Activated naive CD8-positive, alpha-beta T cell treated with anti-CD3 and anti-CD28 coated beads for 36 hours (primary cell): ENCODE measurements around the gene ZBTB16. TPM values are rescaled to one million over a fixed set of nuclear protein-coding genes. Genes with fewer than 3 reads are reported as not detected.

Source experiments
- DNase-seq: peaks from one replicate; pipeline ENCODE4 v3.0.0; 2021
- H3K27ac Mint-ChIP-seq: one replicate; pipeline ENCODE4 v1.8.0; 2022; ENCODE audit warnings: mild to moderate bottlenecking, moderate library complexity, mixed read lengths
- H3K27me3 Mint-ChIP-seq: one replicate; pipeline ENCODE4 v1.8.0; 2022; ENCODE audit warnings: mild to moderate bottlenecking, mixed read lengths
- H3K36me3 Mint-ChIP-seq: one replicate; pipeline ENCODE4 v1.8.0; 2021; ENCODE audit warnings: mild to moderate bottlenecking, mixed read lengths
- H3K4me1 Mint-ChIP-seq: one replicate; pipeline ENCODE4 v1.8.0; 2021; ENCODE audit warnings: mixed read lengths
- H3K4me3 Mint-ChIP-seq: one replicate; pipeline ENCODE4 v1.8.0; 2022; ENCODE audit warnings: mild to moderate bottlenecking, moderate library complexity, mixed read lengths
- H3K9me3 Mint-ChIP-seq: one replicate; pipeline ENCODE4 v1.8.0; 2022; ENCODE audit warnings: mixed read lengths
- total RNA-seq, 2 experiments: library from RNA; stranded (reverse); gene quantifications; one replicate each; pipeline ENCODE4 v1.2.3, GENCODE V29; 2021

ZBTB16 gene
- total RNA-seq, 2 experiments from 2014 or later = 1.7 to 2.1 TPM

- no peak overlapping the region for H3K4me3 Mint-ChIP-seq
- no peaks in the 10 kb centered on the region for H3K36me3 Mint-ChIP-seq
- H3K4me1 Mint-ChIP-seq = peaks cover 65% of the 10 kb centered on the region
- no peak overlapping the region for H3K27ac Mint-ChIP-seq
- no peak for DNase-seq
- H3K9me3 Mint-ChIP-seq = no peaks in the 10 kb centered on the region
- H3K27me3 Mint-ChIP-seq = no peaks in the 10 kb centered on the region
Observed at GRCh38 chr11:114158886-114159285, 99.4 kb downstream of the ZBTB16 start.

DNA sequence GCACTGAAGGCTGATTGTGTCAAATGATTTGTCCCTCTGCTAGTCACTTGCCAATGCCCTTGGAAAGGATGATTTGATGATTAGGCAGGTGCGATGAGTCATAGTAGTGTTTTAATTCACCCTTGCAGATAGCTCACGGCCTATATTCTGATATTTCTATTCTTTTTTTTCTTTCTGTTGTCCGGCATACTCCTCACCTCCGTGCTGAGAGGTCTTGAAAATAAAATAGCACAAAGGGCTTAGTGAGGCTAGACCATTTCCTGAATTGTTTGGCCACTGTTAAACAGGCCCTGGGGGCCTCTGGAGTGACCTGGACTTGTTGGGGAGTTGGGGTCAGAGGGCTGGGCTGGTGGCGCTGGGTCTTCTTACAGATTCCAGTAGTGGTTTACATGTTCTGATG lies 99.8 kb downstream of the ZBTB16 start:
- Mint-ChIP-seq H3K27me3 (no peaks in the 10 kb centered on the region), H3K4me1 (peaks cover 67% of the 10 kb centered on the region), H3K27ac (peak overlapping the region; percentile 80), H3K4me3 (peak overlapping the region; percentile 0), H3K36me3 (no peaks in the 10 kb centered on the region), H3K9me3 (no peaks in the 10 kb centered on the region)
- no peak for DNase-seq

DNA sequence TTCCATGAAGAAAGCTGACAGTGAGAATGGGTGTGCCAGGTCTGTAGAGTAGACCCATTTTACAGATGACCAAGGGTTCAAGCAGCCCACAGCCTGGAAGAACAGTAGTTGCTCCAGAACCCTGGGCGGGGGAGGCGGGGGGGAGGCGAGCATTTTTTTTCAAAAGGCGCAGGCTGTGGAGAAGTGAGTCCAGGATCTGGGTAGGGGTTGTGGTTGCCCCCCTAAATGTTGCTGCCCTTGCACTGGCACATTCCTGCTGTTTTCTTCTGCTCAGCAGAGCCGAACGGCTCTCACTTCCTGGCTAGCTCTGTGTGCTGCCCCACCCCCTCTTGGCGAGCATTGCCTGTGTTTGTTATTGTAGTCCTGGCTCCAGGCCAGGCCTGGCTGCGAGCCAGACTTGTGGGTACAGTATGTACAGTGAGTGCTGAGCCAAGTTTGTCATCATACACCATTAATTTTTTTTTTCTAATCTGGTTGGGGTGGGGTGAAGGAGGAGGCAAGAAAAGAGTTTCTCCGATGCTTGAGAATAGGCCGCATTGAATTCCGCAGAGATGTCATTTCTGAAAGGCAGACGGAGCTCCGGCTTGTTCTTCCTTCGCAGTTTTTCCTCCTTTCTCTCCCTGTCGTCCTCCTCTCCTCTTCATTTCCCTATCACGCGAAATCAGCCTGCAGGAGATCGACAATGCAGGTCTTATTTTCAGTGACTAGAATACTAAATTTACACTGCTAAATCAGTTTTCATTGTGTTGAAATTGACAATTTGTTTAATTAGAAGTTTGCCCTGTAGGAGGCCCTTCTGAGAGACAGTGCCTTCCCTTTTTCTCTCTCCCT lies 100.5 kb downstream of the ZBTB16 start:
- Mint-ChIP-seq H3K4me1 (peaks cover 66% of the 10 kb centered on the region), H3K9me3 (no peaks in the 10 kb centered on the region), H3K4me3 (peak overlapping the region; percentile 33), H3K27me3 (no peaks in the 10 kb centered on the region), H3K36me3 (no peaks in the 10 kb centered on the region), H3K27ac (peak overlapping the region; percentile 80)
- DNase-seq = peak; percentile 87

DNA sequence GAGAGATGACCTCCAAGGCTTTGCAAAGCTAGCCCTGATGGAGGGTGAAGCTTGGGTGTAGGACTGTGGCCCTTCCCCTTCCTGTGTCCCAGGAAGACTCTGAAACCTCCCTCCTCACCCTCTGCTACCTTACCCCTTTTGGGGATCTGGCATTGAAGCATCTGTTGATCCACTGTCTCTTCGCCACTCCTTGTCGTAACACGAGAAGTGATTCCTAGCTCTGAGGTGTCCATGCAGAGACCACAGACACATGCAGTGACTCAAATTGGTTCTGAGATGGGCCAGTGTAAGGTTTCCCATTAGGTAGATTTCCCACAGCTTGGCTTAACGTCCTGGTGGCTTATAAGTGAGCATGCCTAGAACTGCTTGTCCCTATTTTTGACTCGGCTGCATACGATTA lies 101.4 kb downstream of the ZBTB16 start:
- DNase-seq = no peak
- Mint-ChIP-seq H3K36me3 (no peaks in the 10 kb centered on the region), H3K27me3 (no peaks in the 10 kb centered on the region), H3K9me3 (no peaks in the 10 kb centered on the region), H3K4me1 (peaks cover 69% of the 10 kb centered on the region), H3K27ac (no peak overlapping the region), H3K4me3 (no peak overlapping the region)

DNA sequence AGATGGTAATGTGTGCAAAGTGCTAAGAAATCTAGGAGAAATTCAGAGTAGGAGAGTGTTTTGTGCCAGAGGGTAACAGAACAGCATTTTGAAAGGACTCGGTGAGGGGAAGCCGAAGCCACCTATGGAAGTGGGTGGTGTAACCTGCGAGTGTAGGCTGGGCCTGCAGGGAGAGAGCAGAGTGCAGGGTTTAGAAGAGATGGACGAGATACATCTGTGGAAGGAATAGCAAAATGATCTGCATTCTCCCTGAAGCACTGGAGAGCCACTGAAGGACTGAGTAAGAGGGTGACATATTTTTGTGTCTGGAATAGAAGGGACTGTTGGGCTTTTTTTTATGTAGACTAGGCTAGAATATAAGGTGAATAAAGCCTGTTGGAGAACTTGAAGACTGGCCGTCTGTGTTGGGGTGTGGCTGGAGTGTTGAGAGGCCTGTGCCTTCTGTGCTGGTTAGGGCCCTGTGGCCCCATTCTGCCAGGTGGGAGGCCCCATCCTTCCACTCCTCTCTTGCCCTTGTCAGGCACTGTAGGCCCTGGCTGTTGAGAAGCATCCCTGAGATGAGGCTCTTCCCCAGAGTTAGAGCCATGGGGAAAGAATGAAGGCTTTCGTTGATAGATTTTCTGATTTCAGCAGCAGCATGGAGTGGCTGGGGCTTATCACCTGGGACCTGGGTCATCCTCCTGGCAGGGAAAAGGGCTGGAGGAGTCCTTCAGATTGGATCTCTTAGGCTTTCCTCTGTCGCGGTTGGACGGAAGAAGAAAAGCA lies 102.2 kb downstream of the ZBTB16 start:
- H3K4me1 Mint-ChIP-seq = peaks cover 76% of the 10 kb centered on the region
- DNase-seq = no peak
- H3K36me3 Mint-ChIP-seq = no peaks in the 10 kb centered on the region
- no peak overlapping the region for H3K4me3 Mint-ChIP-seq
- peak overlapping the region; percentile 51 for H3K27ac Mint-ChIP-seq
- H3K9me3 Mint-ChIP-seq = no peaks in the 10 kb centered on the region
- no peaks in the 10 kb centered on the region for H3K27me3 Mint-ChIP-seq

DNA sequence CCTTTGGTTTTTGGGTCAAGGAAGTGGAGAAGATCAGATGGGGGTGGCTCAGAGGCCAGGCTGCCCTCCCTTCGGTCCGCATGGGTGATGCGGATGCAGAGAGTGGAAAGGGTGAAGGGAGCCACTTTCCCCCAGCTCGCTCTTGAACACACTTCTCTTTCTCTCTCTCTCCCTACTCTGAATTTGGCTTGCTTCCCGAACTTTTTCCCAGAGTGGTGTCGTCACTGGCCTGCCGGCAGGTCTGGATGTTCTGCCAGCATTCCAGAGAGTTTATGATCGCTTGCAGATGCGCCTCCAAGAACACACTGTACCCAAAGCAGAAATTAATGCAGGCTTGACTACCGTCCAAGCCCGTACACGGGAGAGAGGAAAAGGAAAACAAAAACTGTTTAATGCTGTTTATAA lies 103.2 kb downstream of the ZBTB16 start:
- Mint-ChIP-seq H3K9me3 (no peaks in the 10 kb centered on the region), H3K27me3 (no peaks in the 10 kb centered on the region), H3K36me3 (no peaks in the 10 kb centered on the region), H3K4me3 (no peak overlapping the region), H3K27ac (no peak overlapping the region), H3K4me1 (peaks cover 74% of the 10 kb centered on the region)
- no peak for DNase-seq

DNA sequence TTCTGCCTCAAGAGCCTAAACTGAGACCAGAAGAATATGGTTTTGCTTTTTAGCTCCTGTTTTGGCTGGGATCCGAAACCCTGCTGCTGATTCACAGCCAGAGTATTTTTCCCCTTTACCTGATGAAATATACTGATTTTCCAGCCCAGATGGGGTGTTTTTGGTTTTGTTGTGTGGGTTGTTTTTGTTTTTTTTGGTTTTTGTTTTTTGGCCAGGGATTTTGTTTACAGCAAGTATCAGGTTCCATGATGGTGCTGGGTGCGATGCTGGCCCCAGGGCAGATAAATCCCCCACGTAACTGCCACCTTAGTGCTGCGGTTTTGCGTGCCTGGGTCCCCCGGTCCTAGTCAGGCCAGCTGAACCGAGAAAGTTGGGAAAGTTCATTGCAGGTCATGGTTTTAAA lies 103.7 kb downstream of the ZBTB16 start:
- Mint-ChIP-seq H3K27me3 (no peaks in the 10 kb centered on the region), H3K9me3 (no peaks in the 10 kb centered on the region), H3K27ac (no peak overlapping the region)

GRCh38 chr11:114163830-114164401 lies 104.4 kb downstream of the ZBTB16 start:
- H3K36me3 Mint-ChIP-seq = no peaks in the 10 kb centered on the region
- H3K4me1 Mint-ChIP-seq = peaks cover 76% of the 10 kb centered on the region
- no peaks in the 10 kb centered on the region for H3K27me3 Mint-ChIP-seq
- no peak overlapping the region for H3K4me3 Mint-ChIP-seq
- no peaks in the 10 kb centered on the region for H3K9me3 Mint-ChIP-seq
- H3K27ac Mint-ChIP-seq = no peak overlapping the region
- no peak for DNase-seq

More for the DNA sequence above, 103.7 kb downstream of the ZBTB16 start:
- DNase-seq = no peak
- Mint-ChIP-seq H3K36me3 (no peaks in the 10 kb centered on the region), H3K4me1 (peaks cover 75% of the 10 kb centered on the region), H3K4me3 (no peak overlapping the region)

- no peaks in the 10 kb centered on the region for H3K27me3 Mint-ChIP-seq
- H3K4me3 Mint-ChIP-seq = no peak overlapping the region
- no peaks in the 10 kb centered on the region for H3K9me3 Mint-ChIP-seq
- H3K36me3 Mint-ChIP-seq = no peaks in the 10 kb centered on the region
- DNase-seq = no peak
- H3K27ac Mint-ChIP-seq = no peak overlapping the region
- peaks cover 77% of the 10 kb centered on the region for H3K4me1 Mint-ChIP-seq
Observed at GRCh38 chr11:114164546-114164945, 105.0 kb downstream of the ZBTB16 start.

GRCh38 chr11:114165326-114166230 lies 106.1 kb downstream of the ZBTB16 start:
- no peaks in the 10 kb centered on the region for H3K9me3 Mint-ChIP-seq

DNA sequence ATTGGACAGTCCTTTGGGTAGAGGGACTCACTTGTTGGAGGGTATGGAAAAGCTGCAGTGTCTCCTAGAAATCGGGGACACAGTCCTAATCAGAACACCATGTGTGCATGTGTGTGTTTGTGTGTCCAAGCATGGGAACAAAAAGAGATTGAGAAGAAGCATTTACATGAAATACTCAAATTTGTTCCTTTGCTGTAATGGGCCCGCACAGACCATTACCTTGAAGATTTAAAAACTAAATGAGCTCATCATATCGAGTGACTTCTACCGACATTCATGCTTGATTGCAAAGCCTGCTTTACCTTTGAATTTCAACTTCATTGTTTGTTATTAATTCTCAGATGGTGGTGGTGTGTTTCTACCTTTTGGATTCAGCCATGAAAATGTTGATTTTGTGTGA lies 106.9 kb downstream of the ZBTB16 start:
- Mint-ChIP-seq H3K36me3 (no peaks in the 10 kb centered on the region), H3K27me3 (no peaks in the 10 kb centered on the region), H3K4me3 (no peak overlapping the region), H3K27ac (peak overlapping the region; percentile 82), H3K4me1 (peaks cover 74% of the 10 kb centered on the region), H3K9me3 (no peaks in the 10 kb centered on the region)
- DNase-seq = no peak

More at GRCh38 chr11:114165326-114166230, 106.1 kb downstream of the ZBTB16 start:
- H3K4me3 Mint-ChIP-seq = no peak overlapping the region
- no peaks in the 10 kb centered on the region for H3K36me3 Mint-ChIP-seq
- no peak overlapping the region for H3K27ac Mint-ChIP-seq
- peaks cover 76% of the 10 kb centered on the region for H3K4me1 Mint-ChIP-seq
- H3K27me3 Mint-ChIP-seq = no peaks in the 10 kb centered on the region
- DNase-seq = no peak

DNA sequence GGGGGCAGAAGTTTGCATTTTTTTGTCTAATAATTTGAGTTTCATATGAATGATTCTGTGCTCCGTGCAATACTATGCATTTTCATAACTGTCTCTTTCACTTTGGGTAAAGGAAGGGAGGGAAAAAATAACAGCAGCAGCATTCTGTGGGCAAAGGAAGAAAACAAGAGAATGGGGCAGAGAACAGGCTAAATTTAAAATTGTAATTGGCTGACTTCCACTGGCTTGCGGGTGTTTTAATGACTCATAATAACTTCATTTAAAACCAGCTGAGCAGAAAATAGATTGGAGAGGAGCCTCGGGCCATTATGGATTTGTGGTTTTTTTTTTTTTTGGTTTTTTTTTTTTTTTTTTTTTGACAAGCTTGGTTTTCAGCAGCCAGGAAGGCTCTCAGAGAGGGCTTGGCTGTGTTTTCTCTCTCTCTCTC lies 107.4 kb downstream of the ZBTB16 start:
- peaks cover 74% of the 10 kb centered on the region for H3K4me1 Mint-ChIP-seq
- no peaks in the 10 kb centered on the region for H3K27me3 Mint-ChIP-seq
- peak overlapping the region; percentile 35 for H3K4me3 Mint-ChIP-seq
- no peak for DNase-seq
- peak overlapping the region; percentile 82 for H3K27ac Mint-ChIP-seq
- H3K9me3 Mint-ChIP-seq = no peaks in the 10 kb centered on the region
- no peaks in the 10 kb centered on the region for H3K36me3 Mint-ChIP-seq

DNA sequence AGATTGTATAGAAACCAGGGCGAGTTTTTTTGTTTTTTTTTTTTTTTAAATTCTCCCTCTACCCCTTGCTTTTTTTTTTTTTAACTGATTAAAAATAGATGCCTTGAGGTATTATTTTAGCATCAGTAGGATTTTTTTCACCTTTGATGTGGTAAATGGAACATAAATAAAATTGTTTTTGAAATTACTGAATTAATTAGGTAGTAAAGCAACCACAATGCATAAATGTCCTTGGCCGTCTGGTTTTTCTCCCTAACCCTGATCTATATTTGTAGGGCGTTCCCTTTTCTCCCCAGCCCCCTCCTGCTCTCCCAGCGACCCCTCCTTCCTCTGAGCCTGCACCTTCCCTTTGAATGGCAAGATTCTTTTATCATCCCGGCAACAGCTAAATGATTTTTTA lies 107.8 kb downstream of the ZBTB16 start:
- Mint-ChIP-seq H3K4me1 (peaks cover 75% of the 10 kb centered on the region), H3K27me3 (no peaks in the 10 kb centered on the region), H3K36me3 (no peaks in the 10 kb centered on the region), H3K9me3 (no peaks in the 10 kb centered on the region), H3K27ac (peak overlapping the region; percentile 82), H3K4me3 (peak overlapping the region; percentile 40)
- no peak for DNase-seq

GRCh38 chr11:114167771-114168448 lies 108.4 kb downstream of the ZBTB16 start:
- H3K27ac Mint-ChIP-seq = no peak overlapping the region

More at GRCh38 chr11:114167771-114168448, 108.4 kb downstream of the ZBTB16 start:
- Mint-ChIP-seq H3K4me1 (peaks cover 81% of the 10 kb centered on the region), H3K4me3 (peak overlapping the region; percentile 40), H3K9me3 (no peaks in the 10 kb centered on the region), H3K27me3 (no peaks in the 10 kb centered on the region), H3K36me3 (no peaks in the 10 kb centered on the region)
- no peak for DNase-seq
